SK-N-MC (cell line): Measurements from ENCODE around the gene ULK4.
"Not testable (repeated sequence)": the region's sequence is repeated elsewhere in the genome, so short reads cannot be mapped to it uniquely, and the experiment has no call there.

Experiments used
- DNase-seq: peaks from one replicate; pipeline ENCODE4 v3.0.0-alpha.2; 2011; ENCODE audit warnings: low read depth, low spot score
- H3K27ac ChIP-seq: fragments of 200-600 bp; sonication (generic); 2 replicates; pipeline ENCODE4 v1.5.1; 2016; ENCODE audit warnings: mixed run types
- H3K36me3 ChIP-seq: fragments of 200-600 bp; sonication (generic); 2 replicates; pipeline ENCODE4 v1.6.1; 2017; ENCODE audit warnings: antibody characterized with exemption, low read length, mixed read lengths; ENCODE audit not compliant: insufficient read depth
- H3K4me3 ChIP-seq: fragments of 200-600 bp; sonication (generic); 2 replicates; pipeline ENCODE4 v1.5.1; 2016
- H3K9ac ChIP-seq: fragments of 200-600 bp; sonication (generic); 2 replicates; pipeline ENCODE4 v1.8.0; 2017; ENCODE audit warnings: mixed run types, mixed read lengths; ENCODE audit not compliant: insufficient read length
- H3K9me3 ChIP-seq: fragments of 200-600 bp; sonication (generic); 2 replicates; pipeline ENCODE4 v1.6.1; 2017; ENCODE audit warnings: low read depth, mild to moderate bottlenecking, antibody characterized with exemption, low read length, moderate library complexity, mixed read lengths
- EZH2 ChIP-seq: fragments of 200-600 bp; sonication (generic); IDR thresholded peaks from one replicate; pipeline ENCODE4 v1.6.1; 2017; ENCODE audit warnings: antibody characterized with exemption
- FOXP2 ChIP-seq: optimal IDR thresholded peaks from 2 replicates; pipeline ENCODE3; 2011; ENCODE audit warnings: mild to moderate bottlenecking, moderate library complexity; ENCODE audit not compliant: insufficient read depth; ENCODE audit errors: extremely low read length, control extremely low read depth
- POLR2AphosphoS5 ChIP-seq: IDR thresholded peaks from 2 replicates; pipeline ENCODE4 v1.6.1; 2012; ENCODE audit warnings: mild to moderate bottlenecking, low read depth, low read length, borderline replicate concordance

The ULK4 gene

GRCh38 chr3:41456162-41456561 is 505.7 kb downstream of the ULK4 start:
- no peak overlapping the region for H3K9ac ChIP-seq
- TF ChIP-seq POLR2AphosphoS5 (no peak), EZH2 (no peak), FOXP2 (no peak)
- H3K4me3 ChIP-seq, result no peak overlapping the region
- no peaks in the 10 kb centered on the region for H3K9me3 ChIP-seq
- no peak overlapping the region for H3K27ac ChIP-seq
- DNase-seq, result no peak
- H3K36me3 ChIP-seq, result no peaks in the 10 kb centered on the region

GRCh38 chr3:41453618-41454017 is 508.3 kb downstream of the ULK4 start:
- H3K9ac ChIP-seq, H3K4me3 ChIP-seq, H3K36me3 ChIP-seq, H3K9me3 ChIP-seq, H3K27ac ChIP-seq, DNase-seq: not testable (repeated sequence)

GRCh38 chr3:41450416-41451231 is 511.3 kb downstream of the ULK4 start:
- H3K36me3 ChIP-seq, result no peaks in the 10 kb centered on the region
- H3K9ac ChIP-seq, result no peak overlapping the region
- no peak for TF ChIP-seq POLR2AphosphoS5
- TF ChIP-seq EZH2, result no peak
- TF ChIP-seq FOXP2, result no peak
- no peak overlapping the region for H3K4me3 ChIP-seq
- no peak overlapping the region for H3K27ac ChIP-seq
- DNase-seq, result no peak
- H3K9me3 ChIP-seq, result no peaks in the 10 kb centered on the region

GRCh38 chr3:41448396-41448795 is 513.5 kb downstream of the ULK4 start:
- TF ChIP-seq POLR2AphosphoS5 (no peak), EZH2 (no peak), FOXP2 (no peak)

GRCh38 chr3:41447701-41448100 is 514.2 kb downstream of the ULK4 start:
- no peak overlapping the region for H3K4me3 ChIP-seq
- H3K27ac ChIP-seq, result no peak overlapping the region
- no peaks in the 10 kb centered on the region for H3K36me3 ChIP-seq
- H3K9ac ChIP-seq, result no peak overlapping the region
- TF ChIP-seq EZH2 (no peak), FOXP2 (no peak), POLR2AphosphoS5 (no peak)
- H3K9me3 ChIP-seq, result no peaks in the 10 kb centered on the region
- DNase-seq, result no peak

More at GRCh38 chr3:41448396-41448795, 513.5 kb downstream of the ULK4 start:
- no peak overlapping the region for H3K27ac ChIP-seq
- no peak for DNase-seq
- no peaks in the 10 kb centered on the region for H3K36me3 ChIP-seq
- no peak overlapping the region for H3K9ac ChIP-seq
- no peaks in the 10 kb centered on the region for H3K9me3 ChIP-seq
- no peak overlapping the region for H3K4me3 ChIP-seq

- H3K27ac ChIP-seq, H3K9ac ChIP-seq, DNase-seq, H3K36me3 ChIP-seq, H3K9me3 ChIP-seq, H3K4me3 ChIP-seq: not testable (repeated sequence)
Measured at GRCh38 chr3:41446316-41446715, 515.6 kb downstream of the ULK4 start.

- Histone ChIP-seq H3K27ac (no peak overlapping the region), H3K9me3 (no peaks in the 10 kb centered on the region), H3K36me3 (no peaks in the 10 kb centered on the region), H3K9ac (no peak overlapping the region), H3K4me3 (no peak overlapping the region)
- TF ChIP-seq EZH2 (no peak), FOXP2 (no peak), POLR2AphosphoS5 (no peak)
- no peak for DNase-seq
Measured at GRCh38 chr3:41441568-41441967, 520.3 kb downstream of the ULK4 start.

GRCh38 chr3:41441139-41441538 is 520.8 kb downstream of the ULK4 start:
- DNase-seq, result no peak
- no peaks in the 10 kb centered on the region for H3K36me3 ChIP-seq
- no peak overlapping the region for H3K9ac ChIP-seq
- H3K4me3 ChIP-seq, result no peak overlapping the region
- no peak overlapping the region for H3K27ac ChIP-seq
- TF ChIP-seq FOXP2 (no peak), POLR2AphosphoS5 (no peak)
- H3K9me3 ChIP-seq, result no peaks in the 10 kb centered on the region

- no peak for DNase-seq
- H3K9ac ChIP-seq, result no peak overlapping the region
- no peaks in the 10 kb centered on the region for H3K9me3 ChIP-seq
- H3K36me3 ChIP-seq, result no peaks in the 10 kb centered on the region
- TF ChIP-seq FOXP2 (no peak), EZH2 (no peak), POLR2AphosphoS5 (no peak)
- no peak overlapping the region for H3K4me3 ChIP-seq
- no peak overlapping the region for H3K27ac ChIP-seq
Measured at GRCh38 chr3:41436983-41437382, 524.9 kb downstream of the ULK4 start.
